GM12865 (cell line): ENCODE results near the gene KRT84.

Experiments
- DNase-seq: peaks from one replicate; pipeline ENCODE4 v3.0.0; 2010; ENCODE audit warnings: low read depth
- H3K4me3 ChIP-seq: 2 replicates; pipeline ENCODE4 v1.5.1; 2011; ENCODE audit warnings: mild to moderate bottlenecking, low read depth, low read length, control low read depth
- TF ChIP-seq, protein P1 (sequence below): IDR thresholded peaks from 2 replicates; pipeline ENCODE4 v1.5.1; 2011; ENCODE audit warnings: low read length, control low read depth, low read depth, inconsistent platforms; ENCODE audit not compliant: insufficient read depth; ENCODE audit errors: missing control alignments

KRT84 gene

DNA sequence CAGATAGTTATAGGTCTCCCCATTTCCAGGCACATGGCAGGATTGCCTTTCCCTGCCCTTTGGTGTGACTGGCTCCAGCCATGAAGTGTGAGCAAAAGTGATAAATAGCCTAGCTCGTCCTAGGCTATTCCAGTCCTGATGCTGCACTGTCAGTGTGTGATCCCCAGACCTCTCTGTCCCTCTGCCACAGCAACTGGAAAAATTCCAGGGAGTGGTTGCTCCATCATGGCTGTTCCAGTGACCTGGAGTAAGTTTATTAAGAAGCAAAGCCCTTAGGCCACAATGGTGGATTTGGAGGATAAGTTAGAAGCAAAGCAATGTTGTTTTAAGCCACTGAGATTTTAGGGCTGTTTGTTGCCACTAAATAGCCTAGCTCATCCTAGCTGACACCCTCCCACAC is 54.4 kb downstream of the KRT84 start:
- TF ChIP-seq, protein P1, sequence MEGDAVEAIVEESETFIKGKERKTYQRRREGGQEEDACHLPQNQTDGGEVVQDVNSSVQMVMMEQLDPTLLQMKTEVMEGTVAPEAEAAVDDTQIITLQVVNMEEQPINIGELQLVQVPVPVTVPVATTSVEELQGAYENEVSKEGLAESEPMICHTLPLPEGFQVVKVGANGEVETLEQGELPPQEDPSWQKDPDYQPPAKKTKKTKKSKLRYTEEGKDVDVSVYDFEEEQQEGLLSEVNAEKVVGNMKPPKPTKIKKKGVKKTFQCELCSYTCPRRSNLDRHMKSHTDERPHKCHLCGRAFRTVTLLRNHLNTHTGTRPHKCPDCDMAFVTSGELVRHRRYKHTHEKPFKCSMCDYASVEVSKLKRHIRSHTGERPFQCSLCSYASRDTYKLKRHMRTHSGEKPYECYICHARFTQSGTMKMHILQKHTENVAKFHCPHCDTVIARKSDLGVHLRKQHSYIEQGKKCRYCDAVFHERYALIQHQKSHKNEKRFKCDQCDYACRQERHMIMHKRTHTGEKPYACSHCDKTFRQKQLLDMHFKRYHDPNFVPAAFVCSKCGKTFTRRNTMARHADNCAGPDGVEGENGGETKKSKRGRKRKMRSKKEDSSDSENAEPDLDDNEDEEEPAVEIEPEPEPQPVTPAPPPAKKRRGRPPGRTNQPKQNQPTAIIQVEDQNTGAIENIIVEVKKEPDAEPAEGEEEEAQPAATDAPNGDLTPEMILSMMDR = no peak
- no peak overlapping the region for H3K4me3 ChIP-seq
- no peak for DNase-seq

DNA sequence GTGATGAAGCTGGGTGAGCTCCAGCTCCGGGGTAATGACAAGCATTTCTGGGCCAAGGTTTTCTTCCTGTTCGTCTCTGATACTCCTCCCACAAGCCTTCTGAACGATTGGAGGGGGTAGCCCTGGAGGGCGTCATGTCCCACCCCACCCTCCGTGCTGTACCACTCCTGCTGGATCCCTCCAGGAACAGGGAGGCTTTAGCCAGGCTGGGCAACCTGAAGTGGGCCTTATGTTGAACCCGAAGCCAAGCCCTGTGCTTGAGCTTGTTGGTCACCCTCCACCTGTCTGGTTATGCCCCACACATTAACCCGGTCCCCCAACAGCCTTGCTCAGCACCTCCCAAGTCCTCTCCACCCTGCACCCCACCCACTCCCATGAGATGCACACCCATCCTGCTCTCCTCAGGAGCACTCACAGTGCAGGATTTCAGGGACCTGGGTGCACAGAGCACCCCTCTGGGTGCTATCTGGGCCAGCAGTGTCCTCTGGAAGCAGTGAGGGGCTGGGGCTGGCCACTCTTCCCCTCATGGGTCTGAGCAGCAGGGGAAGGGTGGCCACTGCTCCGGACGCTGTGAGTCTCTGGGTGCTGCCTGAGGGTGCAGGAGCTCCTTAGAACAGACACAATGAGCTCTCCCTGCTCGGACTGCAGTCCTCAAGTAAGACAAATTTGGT is 57.5 kb downstream of the KRT84 start:
- DNase-seq = no peak
- TF ChIP-seq, protein P1 = no peak

More for the DNA sequence above, 57.5 kb downstream of the KRT84 start:
- H3K4me3 ChIP-seq = no peak overlapping the region
